ENCODE results near the gene ANKRD24.
"Not testable (repeated sequence)": the region's sequence is repeated elsewhere in the genome, so short reads cannot be mapped to it uniquely, and the experiment has no call there.

Gene ANKRD24

DNA sequence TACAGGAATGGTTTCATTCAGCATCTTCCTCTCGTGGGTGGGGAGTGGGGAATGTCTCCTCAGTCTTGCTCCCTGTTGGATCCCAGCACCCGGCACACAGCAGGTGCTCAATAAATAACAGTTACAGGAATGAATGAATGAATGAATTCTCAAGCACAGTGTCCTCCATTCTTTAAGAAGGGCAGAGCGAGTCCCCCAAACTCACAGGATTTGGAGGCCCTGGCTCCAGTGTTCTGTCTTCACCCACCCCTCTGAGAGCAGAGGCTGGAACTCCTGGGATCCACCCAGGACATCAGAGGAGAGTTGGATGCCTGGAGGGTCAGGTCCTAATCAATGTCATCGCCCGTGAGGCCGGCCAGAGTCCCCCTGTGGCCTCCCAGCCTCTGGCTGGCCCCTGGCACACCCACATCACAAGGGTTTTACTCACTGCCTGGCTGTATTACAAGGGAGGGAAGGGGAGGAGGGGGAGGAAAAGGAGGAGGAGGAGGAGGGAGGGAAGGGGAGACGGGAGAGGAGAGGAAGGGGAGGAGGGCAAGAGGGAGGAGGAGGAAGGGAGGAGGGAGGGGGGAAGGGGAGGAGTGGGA lies 37.7 kb upstream of the ANKRD24 start:
- DNase-seq (ENCODE audit: low read depth): no peak

DNA sequence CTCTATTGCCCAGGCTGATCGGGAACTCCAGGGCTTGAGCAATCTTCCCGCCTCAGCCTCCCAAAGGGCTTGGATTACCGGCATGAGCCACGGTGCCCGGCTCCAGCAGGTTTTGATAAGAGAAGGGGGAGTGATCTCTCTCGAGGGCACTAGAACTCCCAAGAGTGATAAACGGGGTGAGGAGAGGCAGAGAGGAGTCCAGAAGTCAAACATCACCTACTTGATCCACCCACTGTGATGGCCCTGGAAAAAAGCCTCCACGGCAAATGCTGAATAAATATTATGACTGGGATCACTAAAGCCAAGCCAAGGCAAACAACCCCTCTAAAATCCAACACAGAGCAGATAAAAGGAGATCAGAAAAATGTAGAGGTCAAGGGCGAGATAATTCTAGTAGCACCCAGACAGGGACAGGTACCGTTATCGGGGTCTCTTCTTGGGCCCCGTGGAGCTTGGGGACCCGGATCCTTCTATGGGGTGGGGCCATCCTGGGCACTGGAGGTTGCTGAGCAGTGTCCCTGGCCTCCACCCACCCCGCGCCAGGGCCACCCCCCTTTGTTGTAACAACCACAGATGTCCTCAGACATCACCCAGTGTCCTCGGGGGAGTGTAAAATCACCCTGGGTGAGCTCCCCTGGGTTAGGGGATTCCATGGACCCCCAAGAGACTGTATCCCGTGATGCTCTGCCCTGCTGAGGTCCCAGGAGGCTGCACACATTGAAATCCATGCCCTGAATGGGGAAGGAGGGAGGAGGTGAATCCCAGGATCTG lies 32.8 kb upstream of the ANKRD24 start:
- TF ChIP-seq, protein P1, sequence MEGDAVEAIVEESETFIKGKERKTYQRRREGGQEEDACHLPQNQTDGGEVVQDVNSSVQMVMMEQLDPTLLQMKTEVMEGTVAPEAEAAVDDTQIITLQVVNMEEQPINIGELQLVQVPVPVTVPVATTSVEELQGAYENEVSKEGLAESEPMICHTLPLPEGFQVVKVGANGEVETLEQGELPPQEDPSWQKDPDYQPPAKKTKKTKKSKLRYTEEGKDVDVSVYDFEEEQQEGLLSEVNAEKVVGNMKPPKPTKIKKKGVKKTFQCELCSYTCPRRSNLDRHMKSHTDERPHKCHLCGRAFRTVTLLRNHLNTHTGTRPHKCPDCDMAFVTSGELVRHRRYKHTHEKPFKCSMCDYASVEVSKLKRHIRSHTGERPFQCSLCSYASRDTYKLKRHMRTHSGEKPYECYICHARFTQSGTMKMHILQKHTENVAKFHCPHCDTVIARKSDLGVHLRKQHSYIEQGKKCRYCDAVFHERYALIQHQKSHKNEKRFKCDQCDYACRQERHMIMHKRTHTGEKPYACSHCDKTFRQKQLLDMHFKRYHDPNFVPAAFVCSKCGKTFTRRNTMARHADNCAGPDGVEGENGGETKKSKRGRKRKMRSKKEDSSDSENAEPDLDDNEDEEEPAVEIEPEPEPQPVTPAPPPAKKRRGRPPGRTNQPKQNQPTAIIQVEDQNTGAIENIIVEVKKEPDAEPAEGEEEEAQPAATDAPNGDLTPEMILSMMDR (IDR thresholded peaks at IDR 0.05; ENCODE audit: insufficient read depth, low read depth, low read length, missing control alignments): no peak
- no peak for DNase-seq (ENCODE audit: low read depth)

More for the DNA sequence above, 37.7 kb upstream of the ANKRD24 start:
- TF ChIP-seq, protein P1 (IDR thresholded peaks at IDR 0.05; ENCODE audit: insufficient read depth, low read depth, low read length, missing control alignments): no peak
- no peak overlapping the region for H3K4me3 ChIP-seq (ENCODE audit: low read depth, low read length)

GRCh38 chr19:4151623-4152022 lies 30.9 kb upstream of the ANKRD24 start:
- TF ChIP-seq, protein P1 (IDR thresholded peaks at IDR 0.05; ENCODE audit: insufficient read depth, low read depth, low read length, missing control alignments): no peak
- no peak overlapping the region for H3K4me3 ChIP-seq (ENCODE audit: low read depth, low read length)
- no peak for DNase-seq (ENCODE audit: low read depth)

More for the DNA sequence above, 32.8 kb upstream of the ANKRD24 start:
- H3K4me3 ChIP-seq (ENCODE audit: low read depth, low read length): no peak overlapping the region

DNA sequence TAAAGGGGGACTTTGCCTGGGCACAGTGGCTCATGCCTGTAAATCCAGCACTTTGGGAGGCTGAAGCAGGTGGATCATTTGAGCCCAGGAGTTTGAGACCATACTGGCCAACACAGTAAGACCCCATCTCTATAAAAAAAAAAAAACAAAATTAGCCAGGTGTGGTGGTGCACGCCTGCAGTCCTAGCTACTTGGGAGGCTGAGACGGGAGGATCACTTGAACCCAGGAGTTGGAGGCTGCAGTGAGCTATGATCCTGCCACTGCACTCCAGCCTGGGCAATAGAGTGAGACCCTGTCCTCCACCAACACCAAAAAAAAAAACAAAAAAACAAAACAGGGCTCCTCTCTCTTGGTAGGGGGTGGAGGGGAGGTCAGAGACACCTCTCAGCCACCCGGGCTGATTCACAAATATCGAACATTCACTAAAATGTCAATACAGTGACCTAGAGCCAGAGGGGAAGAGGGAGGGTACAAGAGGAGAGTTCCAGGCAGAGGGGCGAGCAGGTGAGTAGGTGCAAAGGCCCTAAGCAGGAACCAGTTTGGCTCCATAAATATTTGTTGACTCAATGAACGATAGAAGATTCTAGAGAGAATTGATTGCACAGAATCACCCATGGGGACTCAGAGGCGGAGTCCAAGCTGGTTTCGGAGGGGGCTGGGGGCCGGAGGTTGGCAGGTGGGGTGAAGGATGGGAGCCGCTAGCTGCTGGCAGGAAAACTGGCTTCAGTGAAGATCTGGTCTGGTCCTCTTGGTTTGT lies 30.1 kb upstream of the ANKRD24 start:
- H3K4me3 ChIP-seq (ENCODE audit: low read depth, low read length): no peak overlapping the region
- TF ChIP-seq, protein P1 (IDR thresholded peaks at IDR 0.05; ENCODE audit: insufficient read depth, low read depth, low read length, missing control alignments): no peak
- no peak for DNase-seq (ENCODE audit: low read depth)

DNA sequence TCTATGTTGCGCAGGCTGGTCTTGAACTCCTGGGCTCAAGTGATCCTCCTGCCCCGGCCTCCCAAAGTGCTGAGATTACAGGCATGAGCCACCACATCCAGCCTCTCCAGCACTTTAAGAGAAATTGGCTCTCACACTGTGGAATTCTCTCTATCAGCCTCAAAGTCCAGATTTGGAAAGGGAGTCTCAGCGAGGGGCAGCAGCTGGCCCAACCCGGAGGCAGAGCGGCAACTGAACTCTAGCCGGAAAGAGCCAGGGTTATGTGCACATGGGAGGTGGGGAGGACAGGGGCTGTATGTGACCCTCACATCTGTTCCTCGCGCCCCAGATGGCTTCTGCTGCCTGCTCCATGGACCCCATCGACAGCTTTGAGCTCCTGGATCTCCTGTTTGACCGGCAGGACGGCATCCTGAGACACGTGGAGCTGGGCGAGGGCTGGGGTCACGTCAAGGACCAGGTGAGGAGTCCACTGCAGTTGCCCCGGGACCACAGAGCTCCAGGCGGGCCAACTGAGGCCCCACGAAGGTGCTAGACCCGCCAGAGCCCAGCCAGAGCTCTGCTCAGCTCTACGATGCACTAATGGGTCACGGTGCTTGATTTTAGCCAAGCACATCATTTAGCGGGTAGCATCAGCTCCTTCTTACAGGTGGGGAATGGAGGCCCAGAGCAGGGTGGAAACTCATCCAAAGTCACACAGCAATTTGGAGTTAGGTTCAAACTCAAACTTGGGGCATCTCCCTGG lies 27.7 kb upstream of the ANKRD24 start:
- TF ChIP-seq, protein P1 (IDR thresholded peaks at IDR 0.05; ENCODE audit: insufficient read depth, low read depth, low read length, missing control alignments): no peak

GRCh38 chr19:4157164-4157563 lies 25.3 kb upstream of the ANKRD24 start:
- DNase-seq (ENCODE audit: low read depth): no peak
- H3K4me3 ChIP-seq (ENCODE audit: low read depth, low read length): no peak overlapping the region
- TF ChIP-seq, protein P1 (IDR thresholded peaks at IDR 0.05; ENCODE audit: insufficient read depth, low read depth, low read length, missing control alignments): no peak

More for the DNA sequence above, 27.7 kb upstream of the ANKRD24 start:
- no peak for DNase-seq (ENCODE audit: low read depth)
- H3K4me3 ChIP-seq (ENCODE audit: low read depth, low read length): no peak overlapping the region

DNA sequence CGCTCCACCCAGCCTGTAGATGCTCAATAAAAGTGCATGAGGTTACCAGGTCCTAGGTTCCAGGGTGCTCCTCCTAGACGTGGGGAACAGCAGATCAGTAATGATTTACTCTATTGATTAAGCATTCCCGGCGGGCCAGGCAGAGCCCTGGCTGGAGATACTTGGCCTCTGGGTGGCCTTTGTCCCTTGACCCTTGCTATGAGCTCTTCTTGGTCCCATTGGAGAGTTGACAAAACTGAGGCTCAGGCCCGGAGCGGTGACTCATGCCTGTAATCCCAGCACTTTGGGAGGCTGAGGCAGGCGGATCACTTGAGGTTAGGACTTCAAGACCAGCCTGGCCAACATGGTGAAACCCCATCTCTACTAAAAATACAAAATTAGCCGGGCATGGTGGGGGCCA lies 24.5 kb upstream of the ANKRD24 start:
- DNase-seq (ENCODE audit: low read depth): not testable (repeated sequence)

More for the DNA sequence above, 24.5 kb upstream of the ANKRD24 start:
- H3K4me3 ChIP-seq (ENCODE audit: low read depth, low read length): not testable (repeated sequence)
